K562 (cell line): ENCODE data around the gene LPGAT1. TPM values are rescaled to one million over a fixed set of nuclear protein-coding genes. Genes with fewer than 3 reads are reported as not detected.

Experiments
- ADNP ChIP-seq: fragments of 200-800 bp; sonication (Bioruptor generic); IDR thresholded peaks from 2 replicates; pipeline ENCODE4 v1.6.1; 2016; ENCODE audit warnings: missing genetic modification characterization, missing compliant biosample characterization
- CEBPZ ChIP-seq: fragments of 150-350 bp; IDR thresholded peaks from 2 replicates; pipeline ENCODE4 v1.6.1; 2014; ENCODE audit warnings: low read depth, mild to moderate bottlenecking, low read length, borderline replicate concordance
- E2F8 ChIP-seq: fragments of 450-650 bp; IDR thresholded peaks from 2 replicates; pipeline ENCODE4 v1.7.1; 2018; ENCODE audit warnings: mild to moderate bottlenecking, low read depth; ENCODE audit not compliant: partially characterized antibody
- ERF ChIP-seq: fragments of 450-650 bp; formaldehyde crosslinking; IDR thresholded peaks from 2 replicates; pipeline ENCODE4 v1.4.0; 2020; ENCODE audit warnings: mild to moderate bottlenecking, mixed read lengths
- FOXM1 ChIP-seq, 2 experiments: fragments of 450-650 bp in 1 of 2; sonication (generic) in 1 of 2; formaldehyde crosslinking in 1 of 2; IDR thresholded peaks; 2 replicates each; pipeline versions ENCODE4 v1.6.1 to v1.9.0; 2017 to 2022; ENCODE audit warnings: low read depth in 2 of 2, mild to moderate bottlenecking in 2 of 2, missing genetic modification reagents in 1 of 2, moderate library complexity in 1 of 2
- GMEB1 ChIP-seq: fragments of 250-450 bp; sonication (Bioruptor Pico); IDR thresholded peaks from 2 replicates; pipeline ENCODE4 v1.4.0; 2020; ENCODE audit warnings: mild to moderate bottlenecking
- HDAC3 ChIP-seq: fragments of 450-650 bp; IDR thresholded peaks from 2 replicates; pipeline ENCODE4 v1.6.1; 2018; ENCODE audit warnings: borderline replicate concordance, mild to moderate bottlenecking, moderate library complexity; ENCODE audit not compliant: partially characterized antibody
- HOXB6 ChIP-seq: fragments of 250-450 bp; sonication (Bioruptor Pico); IDR thresholded peaks from 2 replicates; pipeline ENCODE4 v1.5.1; 2022; ENCODE audit warnings: mild to moderate bottlenecking, borderline replicate concordance
- MEF2A ChIP-seq: IDR thresholded peaks from 2 replicates; pipeline ENCODE4 v1.6.1; 2011; ENCODE audit warnings: low read depth, mild to moderate bottlenecking, low read length, moderate library complexity; ENCODE audit not compliant: control insufficient read depth
- PML ChIP-seq: IDR thresholded peaks from 2 replicates; pipeline ENCODE4 v1.6.1; 2012; ENCODE audit warnings: low read length, inconsistent platforms
- RBBP5 ChIP-seq: fragments of 200-600 bp; sonication (generic); IDR thresholded peaks from 2 replicates; pipeline ENCODE4 v1.6.1; 2012; ENCODE audit warnings: borderline replicate concordance, mild to moderate bottlenecking, low read length, control low read depth, inconsistent platforms; ENCODE audit not compliant: insufficient read depth, poor library complexity, severe bottlenecking
- TEAD1 ChIP-seq, 2 experiments: fragments of 450-650 bp in 1 of 2; sonication (generic) in 1 of 2; formaldehyde crosslinking; IDR thresholded peaks; 2 replicates each; pipeline versions ENCODE4 v1.4.0 to v1.8.0; 2020 to 2022; ENCODE audit warnings: mild to moderate bottlenecking in 2 of 2, missing genetic modification reagents in 1 of 2
- TFAP4 ChIP-seq: sonication (generic); formaldehyde crosslinking; IDR thresholded peaks from 2 replicates; pipeline ENCODE4 v1.8.0; 2022; ENCODE audit warnings: missing genetic modification reagents, mild to moderate bottlenecking, moderate library complexity, borderline replicate concordance
- TOE1 ChIP-seq, 2 experiments: fragments of 450-650 bp in 1 of 2; sonication (generic) in 1 of 2; formaldehyde crosslinking in 1 of 2; IDR thresholded peaks; 2 replicates each; pipeline versions ENCODE4 v1.7.1 to v1.8.0; 2016 to 2022; ENCODE audit warnings: borderline replicate concordance in 2 of 2, mild to moderate bottlenecking in 2 of 2, antibody characterized with exemption in 1 of 2, inconsistent platforms in 1 of 2, low read depth in 1 of 2, missing genetic modification reagents in 1 of 2, moderate library complexity in 1 of 2
- ZNF197 ChIP-seq: fragments of 200-800 bp; sonication (Bioruptor generic); IDR thresholded peaks from 2 replicates; pipeline ENCODE4 v1.6.1; 2016; ENCODE audit warnings: low read depth, missing genetic modification characterization, missing compliant biosample characterization
- polyA plus RNA-seq, 8 experiments: library from polyadenylated mRNA; depleted of rRNA in 4 of 8; stranded (reverse) in 5 of 8; unstranded in 3 of 8; fragments of >200 nt; fragmentation: Nextera tagmentation in 2 of 8; fragmentation: Illumina TruSeq in 1 of 8; extraction: Ambion mirVana in 2 of 8; extraction: Trizol in 1 of 8; gene quantifications; 2 replicates each; pipeline versions ENCODE4 v1.2.1 to v1.2.3, GENCODE V29; 2011 to 2014; ENCODE audit warnings: inconsistent platforms in 1 of 8, missing spikeins in 1 of 8
- total RNA-seq, 7 experiments: library from RNA; depleted of rRNA in 6 of 7; stranded (reverse); fragments of >200 nt in 6 of 7; fragmentation: Illumina TruSeq in 2 of 7; extraction: Trizol in 2 of 7; gene quantifications; 2 replicates each; pipeline versions ENCODE4 v1.2.1 to v1.2.3, GENCODE V29; 2011 to 2021; ENCODE audit warnings: low replicate concordance in 1 of 7

The LPGAT1 gene
- total and polyA plus RNA-seq, 9 of the 15 experiments (the other 6 are each of a cell fraction or from before 2014, with no cell fraction given), result 5.7 to 31.4 (median 16.3) TPM

GRCh38 chr1:211722277-211723175 is 108.0 kb downstream of the LPGAT1 start (continued):
- TF ChIP-seq ZNF197 (CRISPR knock-in tag) (peak; percentile 60; the same call in 1 of the 2 replicates), MEF2A (no peak; the same call in 1 of the 2 replicates), GMEB1 (CRISPR knock-in tag) (no peak), ERF (CRISPR knock-in tag) (no peak), TEAD1 (CRISPR knock-in tag; IDR thresholded peaks at IDR 0.05) (peak; percentile 42 to 67; a peak in 3 of 4 replicates), HDAC3 (peak; percentile 60), ADNP (no peak), FOXM1 (IDR thresholded peaks at IDR 0.05; ENCODE audit: low read depth) (peak; percentile 67; the same call in 1 of the 2 replicates), FOXM1 (CRISPR knock-in tag; IDR thresholded peaks at IDR 0.05; ENCODE audit: low read depth) (no peak), E2F8 (peak; percentile 44), TFAP4 (CRISPR knock-in tag) (peak; percentile 92), PML (peak; percentile 76), HOXB6 (CRISPR knock-in tag) (no peak), RBBP5 (peak; percentile 39), TOE1 (IDR thresholded peaks at IDR 0.05; ENCODE audit: borderline replicate concordance) (peak; percentile 63), TOE1 (CRISPR knock-in tag; IDR thresholded peaks at IDR 0.05; ENCODE audit: borderline replicate concordance, low read depth) (no peak), CEBPZ (no peak)
- TF ChIP-seq, all 486 proteins: peak for 138
